Activated T-cell treated with anti-CD3 and anti-CD28 coated beads, Interleukin-2, amount 50 U/mL, for 24 hours (primary cell): ENCODE measurements around the gene MACROH2A1.

Experiments
- DNase-seq: peaks from one replicate; pipeline ENCODE4 v3.0.0-alpha.2; 2020
- H3K27ac Mint-ChIP-seq: 2 replicates; pipeline ENCODE4 v1.8.0; 2020; ENCODE audit warnings: mild to moderate bottlenecking, mixed read lengths
- H3K27me3 Mint-ChIP-seq: 2 replicates; pipeline ENCODE4 v1.8.0; 2020; ENCODE audit warnings: mixed read lengths
- H3K36me3 Mint-ChIP-seq: 2 replicates; pipeline ENCODE4 v1.8.0; 2020; ENCODE audit warnings: low read depth, mixed read lengths
- H3K4me1 Mint-ChIP-seq: 2 replicates; pipeline ENCODE4 v1.8.0; 2020; ENCODE audit warnings: low read depth, mixed read lengths
- H3K4me3 Mint-ChIP-seq: 2 replicates; pipeline ENCODE4 v1.8.0; 2020; ENCODE audit warnings: mild to moderate bottlenecking, moderate library complexity, mixed read lengths
- H3K9me3 Mint-ChIP-seq: 2 replicates; pipeline ENCODE4 v1.8.0; 2020; ENCODE audit warnings: mixed read lengths

The MACROH2A1 gene

GRCh38 chr5:135333732-135334515 lies 65.1 kb downstream of the MACROH2A1 start:
- peaks cover 6% of the 10 kb centered on the region for H3K4me1 Mint-ChIP-seq
- no peaks in the 10 kb centered on the region for H3K27me3 Mint-ChIP-seq
- H3K4me3 Mint-ChIP-seq: no peak overlapping the region
- peaks cover 95% of the 10 kb centered on the region for H3K36me3 Mint-ChIP-seq
- peak overlapping the region; percentile 71 for H3K27ac Mint-ChIP-seq
- no peaks in the 10 kb centered on the region for H3K9me3 Mint-ChIP-seq
- no peak for DNase-seq

GRCh38 chr5:135332519-135333150 lies 66.4 kb downstream of the MACROH2A1 start:
- Mint-ChIP-seq H3K9me3 (no peaks in the 10 kb centered on the region), H3K36me3 (peaks cover 83% of the 10 kb centered on the region), H3K4me3 (no peak overlapping the region), H3K27ac (no peak overlapping the region), H3K27me3 (no peaks in the 10 kb centered on the region), H3K4me1 (peaks cover 6% of the 10 kb centered on the region)
- DNase-seq: no peak

- no peak overlapping the region for H3K4me3 Mint-ChIP-seq
- peaks cover 73% of the 10 kb centered on the region for H3K36me3 Mint-ChIP-seq
- no peak overlapping the region for H3K27ac Mint-ChIP-seq
- H3K27me3 Mint-ChIP-seq: no peaks in the 10 kb centered on the region
- H3K4me1 Mint-ChIP-seq: peaks cover 7% of the 10 kb centered on the region
- DNase-seq: peak; percentile 1
- no peaks in the 10 kb centered on the region for H3K9me3 Mint-ChIP-seq
Observed at GRCh38 chr5:135331612-135332011, 67.4 kb downstream of the MACROH2A1 start.

GRCh38 chr5:135330798-135331096 lies 68.3 kb downstream of the MACROH2A1 start:
- no peaks in the 10 kb centered on the region for H3K9me3 Mint-ChIP-seq
- H3K27ac Mint-ChIP-seq: no peak overlapping the region
- no peak overlapping the region for H3K4me3 Mint-ChIP-seq
- H3K4me1 Mint-ChIP-seq: peaks cover 14% of the 10 kb centered on the region
- H3K27me3 Mint-ChIP-seq: no peaks in the 10 kb centered on the region
- DNase-seq: no peak
- peaks cover 65% of the 10 kb centered on the region for H3K36me3 Mint-ChIP-seq

- Mint-ChIP-seq H3K36me3 (peaks cover 59% of the 10 kb centered on the region), H3K9me3 (no peaks in the 10 kb centered on the region), H3K4me3 (no peak overlapping the region), H3K27ac (peak overlapping the region; percentile 16), H3K4me1 (peaks cover 18% of the 10 kb centered on the region), H3K27me3 (no peaks in the 10 kb centered on the region)
- no peak for DNase-seq
Observed at GRCh38 chr5:135329913-135330797, 68.9 kb downstream of the MACROH2A1 start.

GRCh38 chr5:135329066-135329912 lies 69.7 kb downstream of the MACROH2A1 start:
- Mint-ChIP-seq H3K36me3 (peaks cover 51% of the 10 kb centered on the region), H3K27me3 (no peaks in the 10 kb centered on the region), H3K4me1 (peaks cover 21% of the 10 kb centered on the region), H3K4me3 (no peak overlapping the region), H3K27ac (peak overlapping the region; percentile 16), H3K9me3 (no peaks in the 10 kb centered on the region)
- DNase-seq: peak; percentile 27

GRCh38 chr5:135328128-135328687 lies 70.8 kb downstream of the MACROH2A1 start:
- Mint-ChIP-seq H3K27me3 (no peaks in the 10 kb centered on the region), H3K4me1 (peaks cover 21% of the 10 kb centered on the region), H3K27ac (no peak overlapping the region), H3K9me3 (no peaks in the 10 kb centered on the region), H3K4me3 (no peak overlapping the region), H3K36me3 (peaks cover 40% of the 10 kb centered on the region)
- peak; percentile 27 for DNase-seq

GRCh38 chr5:135327429-135328127 lies 71.5 kb downstream of the MACROH2A1 start:
- Mint-ChIP-seq H3K27ac (no peak overlapping the region), H3K9me3 (no peaks in the 10 kb centered on the region)
- DNase-seq: peak; percentile 24

GRCh38 chr5:135326296-135327254 lies 72.5 kb downstream of the MACROH2A1 start:
- Mint-ChIP-seq H3K9me3 (no peaks in the 10 kb centered on the region), H3K36me3 (peaks cover 23% of the 10 kb centered on the region), H3K27me3 (no peaks in the 10 kb centered on the region), H3K27ac (no peak overlapping the region), H3K4me3 (no peak overlapping the region), H3K4me1 (peaks cover 21% of the 10 kb centered on the region)
- DNase-seq: peak; percentile 25

More at GRCh38 chr5:135327429-135328127, 71.5 kb downstream of the MACROH2A1 start:
- Mint-ChIP-seq H3K4me1 (peaks cover 21% of the 10 kb centered on the region), H3K36me3 (peaks cover 34% of the 10 kb centered on the region), H3K4me3 (no peak overlapping the region), H3K27me3 (no peaks in the 10 kb centered on the region)

- H3K4me1 Mint-ChIP-seq: peaks cover 21% of the 10 kb centered on the region
- DNase-seq: no peak
- no peak overlapping the region for H3K27ac Mint-ChIP-seq
- no peaks in the 10 kb centered on the region for H3K9me3 Mint-ChIP-seq
- H3K36me3 Mint-ChIP-seq: peaks cover 8% of the 10 kb centered on the region
- no peaks in the 10 kb centered on the region for H3K27me3 Mint-ChIP-seq
- H3K4me3 Mint-ChIP-seq: no peak overlapping the region
Observed at GRCh38 chr5:135324897-135325650, 74.0 kb downstream of the MACROH2A1 start.

- H3K4me3 Mint-ChIP-seq: no peak overlapping the region
- no peak overlapping the region for H3K27ac Mint-ChIP-seq
- H3K27me3 Mint-ChIP-seq: no peaks in the 10 kb centered on the region
- DNase-seq: no peak
- H3K36me3 Mint-ChIP-seq: no peaks in the 10 kb centered on the region
- H3K9me3 Mint-ChIP-seq: no peaks in the 10 kb centered on the region
- peaks cover 21% of the 10 kb centered on the region for H3K4me1 Mint-ChIP-seq
Observed at GRCh38 chr5:135324160-135324559, 74.9 kb downstream of the MACROH2A1 start.

GRCh38 chr5:135323701-135324132 lies 75.3 kb downstream of the MACROH2A1 start:
- no peak overlapping the region for H3K27ac Mint-ChIP-seq
- no peaks in the 10 kb centered on the region for H3K36me3 Mint-ChIP-seq
- H3K4me1 Mint-ChIP-seq: peaks cover 21% of the 10 kb centered on the region

More at GRCh38 chr5:135323701-135324132, 75.3 kb downstream of the MACROH2A1 start:
- Mint-ChIP-seq H3K9me3 (no peaks in the 10 kb centered on the region), H3K27me3 (no peaks in the 10 kb centered on the region), H3K4me3 (no peak overlapping the region)
- DNase-seq: no peak
